ENCODE data around the gene TBC1D1. TPM values are rescaled to one million over a fixed set of nuclear protein-coding genes. Genes with fewer than 3 reads are reported as not detected.

Gene TBC1D1
- polyA plus RNA-seq, 1 donor from 2014 or later: 23.2 TPM

DNA sequence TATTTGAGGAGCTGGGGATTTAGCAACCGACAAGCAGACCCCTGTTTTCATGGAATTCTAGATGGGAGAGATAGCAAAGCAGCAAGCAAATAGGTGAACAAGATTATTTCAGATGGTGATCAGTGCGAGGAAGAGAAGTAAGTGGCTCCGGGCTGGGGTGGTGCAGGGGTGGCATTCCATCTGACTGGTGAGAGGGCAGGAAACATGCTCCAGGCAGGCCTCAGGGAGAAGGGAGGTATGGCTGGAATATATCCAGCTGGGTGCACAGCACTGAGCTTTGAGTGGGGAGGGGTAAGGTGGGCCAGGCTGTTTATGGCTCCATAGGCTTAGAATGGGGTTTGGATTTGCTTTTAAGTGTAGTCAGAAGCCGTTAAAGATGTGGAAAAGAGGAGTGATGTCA lies 90.5 kb downstream of the TBC1D1 start:
- H3K4me3 ChIP-seq (ENCODE audit: low read length): no peak overlapping the region
- no peak overlapping the region for H3K27ac ChIP-seq (ENCODE audit: low read length)
- H3K9ac ChIP-seq (ENCODE audit: low read length): no peak overlapping the region
- H2AFZ ChIP-seq (ENCODE audit: low read depth, low read length): no peak overlapping the region
- TF ChIP-seq REST (IDR thresholded peaks at IDR 0.05; ENCODE audit: borderline replicate concordance) (no peak), SMC3 (conservative IDR thresholded peaks at IDR 0.05; ENCODE audit: poor library complexity) (no peak)
- H4K20me1 ChIP-seq (ENCODE audit: insufficient read depth): no peaks in the 10 kb centered on the region
- H3K27me3 ChIP-seq (ENCODE audit: insufficient read depth, low read depth, low read length): no peaks in the 10 kb centered on the region
- H3K36me3 ChIP-seq (ENCODE audit: insufficient read depth, low read length): no peaks in the 10 kb centered on the region
- no peaks in the 10 kb centered on the region for H3K9me3 ChIP-seq (ENCODE audit: low read length)
- no peaks in the 10 kb centered on the region for H3F3A ChIP-seq (ENCODE audit: insufficient read depth, low read length, poor library complexity, severe bottlenecking)
- peaks cover 6% of the 10 kb centered on the region for H3K79me2 ChIP-seq (replicated peaks; ENCODE audit: insufficient read depth, low read length)
- no peak overlapping the region for H3K4me2 ChIP-seq (ENCODE audit: low read length)
- no peaks in the 10 kb centered on the region for H3K9me2 ChIP-seq (ENCODE audit: insufficient read depth, low read length)

DNA sequence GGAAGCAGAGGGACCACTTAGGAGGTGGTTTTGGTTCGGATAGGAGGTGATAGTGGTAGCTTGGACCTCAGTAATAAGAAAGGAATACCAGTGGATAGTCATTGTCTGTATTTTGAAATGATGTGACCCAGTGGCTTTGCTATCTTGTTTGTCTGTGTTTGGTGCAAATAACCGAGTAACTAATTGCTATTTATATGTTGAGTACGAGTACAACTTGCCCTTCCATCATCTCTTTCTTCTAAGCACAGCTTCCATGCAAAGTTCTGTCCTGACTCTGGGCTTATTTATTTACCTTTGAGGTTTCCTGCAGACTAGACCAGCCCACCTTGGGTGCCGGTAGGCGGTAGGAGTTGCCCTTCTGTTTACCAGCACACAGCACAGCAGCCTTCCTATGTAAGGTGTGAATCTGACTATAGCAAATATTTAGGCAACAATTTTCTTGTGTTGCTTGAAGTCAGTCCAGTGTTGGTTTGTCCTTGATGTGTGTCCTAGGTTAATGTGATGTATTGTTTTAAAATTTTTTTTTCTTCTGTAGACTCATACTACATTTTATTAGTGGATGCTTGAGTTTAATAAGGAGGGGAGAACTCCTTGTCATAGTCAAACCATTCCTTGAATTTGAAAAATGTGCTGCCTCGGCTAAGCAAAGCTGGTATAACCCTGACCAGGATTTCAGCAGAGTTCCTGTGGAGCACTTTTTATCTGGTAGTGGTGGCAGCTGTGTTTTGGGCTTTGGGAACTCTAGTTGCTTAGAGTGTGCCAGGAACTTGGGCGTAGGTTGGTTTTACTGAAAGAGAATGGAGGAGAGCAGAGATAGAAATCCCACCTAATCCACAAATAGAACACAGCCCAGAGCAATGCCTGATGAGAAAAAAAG lies 91.2 kb downstream of the TBC1D1 start:
- Histone ChIP-seq H3K9ac (ENCODE audit: low read length) (no peak overlapping the region), H2AFZ (ENCODE audit: low read depth, low read length) (no peak overlapping the region), H3K4me2 (ENCODE audit: low read length) (no peak overlapping the region), H3K9me3 (ENCODE audit: low read length) (no peaks in the 10 kb centered on the region), H3K79me2 (replicated peaks; ENCODE audit: insufficient read depth, low read length) (peaks cover 6% of the 10 kb centered on the region), H3K36me3 (ENCODE audit: insufficient read depth, low read length) (no peaks in the 10 kb centered on the region), H3K9me2 (ENCODE audit: insufficient read depth, low read length) (no peaks in the 10 kb centered on the region), H3K4me3 (ENCODE audit: low read length) (no peak overlapping the region), H4K20me1 (ENCODE audit: insufficient read depth) (no peaks in the 10 kb centered on the region), H3K27ac (ENCODE audit: low read length) (no peak overlapping the region), H3K27me3 (ENCODE audit: insufficient read depth, low read depth, low read length) (no peaks in the 10 kb centered on the region), H3F3A (ENCODE audit: insufficient read depth, low read length, poor library complexity, severe bottlenecking) (no peaks in the 10 kb centered on the region)
- TF ChIP-seq SMC3 (conservative IDR thresholded peaks at IDR 0.05; ENCODE audit: poor library complexity) (no peak), POLR2AphosphoS5 (IDR thresholded peaks at IDR 0.05) (no peak), RAD21 (conservative IDR thresholded peaks at IDR 0.05) (no peak), EP300 (conservative IDR thresholded peaks at IDR 0.05; ENCODE audit: poor library complexity, severe bottlenecking) (no peak), TAF1 (IDR thresholded peaks at IDR 0.05; ENCODE audit: low read depth) (no peak), EZH2 (IDR thresholded peaks at IDR 0.05; ENCODE audit: borderline replicate concordance, insufficient read depth, low read length, poor library complexity, severe bottlenecking) (no peak), REST (IDR thresholded peaks at IDR 0.05; ENCODE audit: borderline replicate concordance) (no peak), MXI1 (conservative IDR thresholded peaks at IDR 0.05; ENCODE audit: poor library complexity, severe bottlenecking) (no peak)
- TF ChIP-seq, protein P1, sequence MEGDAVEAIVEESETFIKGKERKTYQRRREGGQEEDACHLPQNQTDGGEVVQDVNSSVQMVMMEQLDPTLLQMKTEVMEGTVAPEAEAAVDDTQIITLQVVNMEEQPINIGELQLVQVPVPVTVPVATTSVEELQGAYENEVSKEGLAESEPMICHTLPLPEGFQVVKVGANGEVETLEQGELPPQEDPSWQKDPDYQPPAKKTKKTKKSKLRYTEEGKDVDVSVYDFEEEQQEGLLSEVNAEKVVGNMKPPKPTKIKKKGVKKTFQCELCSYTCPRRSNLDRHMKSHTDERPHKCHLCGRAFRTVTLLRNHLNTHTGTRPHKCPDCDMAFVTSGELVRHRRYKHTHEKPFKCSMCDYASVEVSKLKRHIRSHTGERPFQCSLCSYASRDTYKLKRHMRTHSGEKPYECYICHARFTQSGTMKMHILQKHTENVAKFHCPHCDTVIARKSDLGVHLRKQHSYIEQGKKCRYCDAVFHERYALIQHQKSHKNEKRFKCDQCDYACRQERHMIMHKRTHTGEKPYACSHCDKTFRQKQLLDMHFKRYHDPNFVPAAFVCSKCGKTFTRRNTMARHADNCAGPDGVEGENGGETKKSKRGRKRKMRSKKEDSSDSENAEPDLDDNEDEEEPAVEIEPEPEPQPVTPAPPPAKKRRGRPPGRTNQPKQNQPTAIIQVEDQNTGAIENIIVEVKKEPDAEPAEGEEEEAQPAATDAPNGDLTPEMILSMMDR (IDR thresholded peaks at IDR 0.05; ENCODE audit: poor library complexity, severe bottlenecking): no peak

All from neural cell (in vitro differentiated cells).